WI38 (cell line): ENCODE data around the gene ZNF786.

Experiments
- H3K4me3 ChIP-seq: 2 replicates; pipeline ENCODE4 v1.5.1; 2011; ENCODE audit warnings: low read depth, mild to moderate bottlenecking, control low read depth, low read length
- CTCF ChIP-seq: IDR thresholded peaks from 2 replicates; pipeline ENCODE4 v1.5.1; 2012; ENCODE audit warnings: low read depth, mild to moderate bottlenecking, control low read depth, low read length

ZNF786 gene

DNA sequence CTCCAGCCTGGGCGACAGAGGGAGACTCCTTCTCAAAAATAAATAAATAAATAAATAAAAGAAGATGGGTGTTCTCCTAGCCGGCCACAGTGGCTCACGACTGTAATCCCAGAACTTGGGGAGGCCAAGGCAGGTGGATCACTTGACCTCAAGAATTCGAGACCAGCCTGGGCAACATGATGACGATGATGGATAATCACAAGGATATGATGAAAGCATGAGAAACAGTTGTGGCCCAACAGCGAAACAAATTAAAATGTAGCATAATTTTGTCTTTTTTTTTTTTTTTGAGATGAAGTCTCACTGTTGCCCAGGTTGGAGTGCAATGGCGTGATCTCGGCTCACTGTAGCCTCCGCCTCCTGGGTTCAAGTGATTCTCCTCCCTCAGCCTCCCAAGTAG, 12.9 kb downstream of the ZNF786 start:
- no peak for TF ChIP-seq CTCF
- no peak overlapping the region for H3K4me3 ChIP-seq

DNA sequence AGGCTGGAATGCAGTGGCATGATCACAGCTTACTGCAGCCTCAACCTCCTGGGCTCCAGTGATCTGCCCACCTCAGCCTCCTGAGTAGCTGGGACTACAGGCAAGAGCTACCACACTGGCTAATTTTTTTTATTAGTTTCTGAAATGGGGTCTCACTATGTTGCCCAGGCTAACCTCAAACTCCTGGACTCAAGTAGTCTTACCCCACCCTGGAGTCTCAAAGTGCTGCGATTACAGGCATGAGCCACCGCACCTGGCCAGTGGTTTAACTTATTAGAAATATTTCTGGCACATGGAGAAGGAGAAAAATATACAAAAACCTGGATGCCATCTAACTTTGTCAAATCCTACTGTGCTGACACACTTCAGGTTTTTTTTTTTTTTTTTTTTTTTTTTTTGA, 15.2 kb downstream of the ZNF786 start:
- no peak for TF ChIP-seq CTCF
- H3K4me3 ChIP-seq, result no peak overlapping the region

DNA sequence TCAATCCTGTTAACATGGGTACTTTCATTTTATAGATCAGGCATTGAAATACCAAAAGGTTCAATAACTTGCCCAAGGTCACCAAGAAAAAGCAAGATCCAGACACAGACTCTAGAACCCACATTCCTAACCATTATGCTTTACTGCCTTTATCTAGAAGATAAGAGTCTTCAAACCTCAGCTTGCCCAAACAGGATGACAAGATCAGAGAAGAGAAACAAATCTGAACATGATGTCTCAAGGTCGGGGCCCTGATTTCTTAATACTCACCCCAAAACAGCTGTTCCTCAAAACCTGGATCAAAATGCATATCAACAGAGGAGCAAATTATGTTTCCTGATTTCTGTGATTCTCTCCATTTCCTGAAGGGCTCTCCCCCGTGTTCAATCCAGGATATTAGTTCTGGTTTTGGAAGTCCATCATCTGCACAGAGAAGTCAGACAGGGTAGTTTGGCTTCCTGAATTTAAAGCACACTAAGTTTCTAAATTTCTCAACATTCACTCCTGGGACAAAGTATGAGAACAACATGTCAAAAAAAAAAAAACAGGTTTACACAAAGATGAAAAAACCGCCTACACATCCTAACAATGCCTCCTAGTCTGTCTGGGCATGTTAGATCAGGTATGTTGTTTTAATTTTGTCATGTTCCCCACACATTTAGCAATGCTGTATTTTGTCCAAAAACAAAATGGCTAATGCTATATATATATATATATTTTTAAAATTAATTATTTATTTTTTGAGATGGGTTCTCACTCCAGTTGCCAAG, 16.2 kb downstream of the ZNF786 start:
- H3K4me3 ChIP-seq, result no peak overlapping the region
- no peak for TF ChIP-seq CTCF

DNA sequence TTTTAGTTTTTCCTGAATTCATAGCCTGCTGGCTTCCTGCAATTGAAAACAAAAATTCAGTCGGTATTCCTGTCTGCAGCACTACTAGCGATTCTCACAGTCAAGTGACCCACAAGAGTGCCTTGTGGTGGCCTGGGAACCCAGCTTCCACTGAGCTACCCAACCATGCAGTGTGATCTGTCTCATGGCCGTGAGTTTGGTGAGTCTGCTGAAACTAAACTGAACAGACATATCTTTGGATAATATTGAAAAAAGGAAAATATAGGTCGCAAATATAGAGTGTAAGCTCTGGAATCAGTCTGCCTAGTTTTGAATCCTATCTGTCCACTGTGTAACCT, 18.1 kb downstream of the ZNF786 start:
- H3K4me3 ChIP-seq, result no peak overlapping the region
- no peak for TF ChIP-seq CTCF

DNA sequence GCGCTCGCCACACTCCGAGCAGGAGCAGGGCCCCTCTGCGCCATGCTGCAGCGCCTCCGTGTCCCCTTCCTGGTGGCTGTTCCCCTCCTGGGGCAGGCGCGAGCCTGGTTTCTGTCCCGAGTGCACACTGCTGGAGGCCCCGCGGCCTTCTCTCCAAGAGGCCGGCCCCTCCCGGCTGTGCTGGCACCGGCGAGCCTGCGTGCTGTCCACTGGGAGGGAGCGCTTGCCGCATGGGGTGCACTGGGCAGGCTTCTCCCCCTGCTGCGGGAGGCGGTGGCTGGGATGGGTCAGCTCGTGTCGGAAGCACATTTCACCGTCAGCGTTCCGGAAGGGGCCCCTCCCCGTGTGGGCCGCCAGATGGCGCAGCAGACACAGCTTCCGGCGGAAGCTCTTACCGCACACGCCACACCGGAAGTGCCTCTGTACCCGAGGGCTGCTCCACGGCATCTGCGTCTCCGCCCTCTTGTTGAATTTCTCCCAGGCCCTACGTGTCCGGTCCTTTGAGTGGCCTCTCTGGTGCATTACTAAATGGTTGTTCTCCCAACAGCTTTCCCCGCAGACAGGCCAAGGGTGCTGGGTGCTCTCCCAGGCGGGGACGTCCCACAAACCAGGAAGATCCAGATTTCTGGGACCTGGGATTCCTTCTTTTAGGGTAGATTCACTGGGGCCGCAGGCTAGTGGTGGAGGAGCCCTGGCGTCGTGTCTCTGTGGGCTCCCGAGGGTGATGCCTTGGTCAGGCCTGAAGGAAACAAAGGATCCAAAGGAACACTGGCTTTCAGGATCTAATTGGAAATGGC, 18.7 kb downstream of the ZNF786 start:
- TF ChIP-seq CTCF, result no peak
- H3K4me3 ChIP-seq, result no peak overlapping the region

- no peak for TF ChIP-seq CTCF
Observed at GRCh38 chr7:149071182-149071635, 19.3 kb downstream of the ZNF786 start.

More at GRCh38 chr7:149071182-149071635, 19.3 kb downstream of the ZNF786 start:
- no peak overlapping the region for H3K4me3 ChIP-seq
